HK-2 (cell line): ENCODE data around the gene ZNF823.
A peak's percentile ranks its signal among the peaks of the same experiment; 100 is the strongest.
"Not testable (repeated sequence)": the region's sequence is repeated elsewhere in the genome, so short reads cannot be mapped to it uniquely, and the experiment has no call there.

Experiments
- DNase-seq: peaks from one replicate; pipeline ENCODE4 v3.0.0-alpha.2; 2018; ENCODE audit not compliant: unreplicated experiment

The ZNF823 gene

DNA sequence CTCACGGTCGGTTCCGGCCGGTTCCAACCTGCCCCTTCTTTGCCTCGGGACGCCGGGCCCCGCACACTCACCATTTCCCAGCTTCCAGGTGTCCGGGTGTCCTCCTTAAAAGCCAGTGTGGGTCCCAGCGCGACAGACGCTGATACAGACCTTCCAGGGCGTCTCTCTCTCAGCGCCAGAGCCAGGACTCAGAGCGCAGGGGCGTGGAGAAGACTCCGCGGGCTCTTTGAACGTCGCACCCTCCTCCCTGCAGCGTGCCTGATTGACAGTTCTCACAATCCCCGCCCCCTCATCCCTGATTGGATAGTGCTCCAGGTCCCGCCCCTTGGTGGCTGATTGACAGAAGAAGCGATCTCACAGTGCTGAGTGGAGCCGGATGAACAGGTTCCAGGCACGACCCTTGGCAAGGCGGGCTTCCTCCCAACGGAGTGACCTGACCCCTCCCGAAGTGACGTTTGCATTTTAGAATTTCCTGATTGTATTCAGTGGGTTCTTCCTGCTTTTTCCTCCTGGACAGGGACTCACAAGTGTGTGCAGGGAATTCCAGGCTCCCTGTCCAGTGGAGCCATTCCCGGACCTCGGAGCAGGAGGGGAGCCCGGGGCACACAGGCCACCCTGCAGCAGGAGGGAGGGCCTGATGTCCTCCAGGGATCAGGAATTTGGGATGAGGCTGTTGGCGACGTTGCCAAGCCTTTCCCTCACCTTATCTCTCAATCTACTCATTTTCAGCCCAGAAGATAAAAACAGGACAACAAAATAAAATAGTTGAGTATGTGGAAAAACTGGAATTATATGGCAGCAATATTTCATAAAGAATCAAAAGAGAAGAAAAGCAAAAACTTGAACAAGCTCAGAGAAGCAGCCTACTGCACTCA lies at the start of gene ZNF823:
ZNF823 (minus strand) TSS at position 201 of the 875 bp plus-strand sequence; CDS start at position 74, 127 bp downstream.
- DNase-seq = peak; percentile 99

DNA sequence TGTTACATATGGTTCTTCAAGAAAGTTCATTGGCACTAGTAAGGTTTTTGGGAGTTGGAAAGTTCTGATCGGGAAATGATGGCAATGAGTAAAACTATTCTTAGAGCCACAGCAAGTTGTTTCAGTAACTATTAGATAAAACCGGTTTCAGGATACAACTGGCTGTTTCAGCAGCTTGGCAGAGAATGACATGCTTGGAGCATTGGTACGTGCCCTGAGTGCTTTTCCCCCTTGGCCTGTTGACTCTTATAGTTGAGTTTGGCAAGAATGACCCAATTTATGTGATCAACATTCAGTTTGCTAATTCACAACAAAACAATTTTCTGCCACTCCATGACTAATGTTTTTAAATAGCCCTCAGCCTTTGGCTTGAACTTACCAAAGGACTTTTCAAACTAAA lies 48.8 kb upstream of the ZNF823 start:
- no peak for DNase-seq

DNA sequence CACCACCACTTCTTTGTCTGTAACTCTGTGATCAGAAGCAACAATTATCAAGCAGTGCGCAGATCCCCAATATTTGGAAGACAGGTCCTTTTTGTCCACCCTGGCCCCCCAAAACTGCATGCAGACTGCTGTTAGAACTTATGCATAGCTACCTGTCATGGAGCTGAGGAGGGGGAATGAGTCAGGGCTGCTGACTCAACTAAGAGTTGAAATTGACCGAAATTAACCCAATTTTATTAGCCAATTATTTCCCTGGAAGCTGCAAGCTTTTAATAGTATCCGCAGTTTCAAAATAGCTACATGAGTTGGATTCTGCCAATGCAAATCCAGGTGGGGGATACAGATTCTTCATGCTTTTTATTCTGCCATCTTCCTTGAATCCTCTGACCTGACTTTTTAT lies 45.6 kb upstream of the ZNF823 start:
- no peak for DNase-seq

DNA sequence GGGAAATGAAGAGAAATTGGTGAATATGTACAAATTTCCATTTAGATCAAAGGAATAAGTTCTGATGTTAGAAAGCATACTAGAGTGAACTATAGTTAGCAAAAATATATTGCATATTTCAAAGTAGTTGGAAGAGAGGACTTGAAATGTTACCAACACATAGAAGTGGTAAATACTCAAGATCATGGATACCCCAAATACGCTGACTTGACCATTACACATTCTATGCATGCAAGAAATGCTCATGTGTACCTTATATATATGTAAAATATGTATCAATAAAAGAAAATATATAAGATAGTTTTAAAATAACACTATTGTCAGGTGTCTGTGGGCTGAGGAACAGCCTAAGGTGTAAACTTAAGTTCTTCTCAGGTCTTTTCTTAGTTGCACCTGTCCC lies 45.0 kb upstream of the ZNF823 start:
- DNase-seq = no peak

DNA sequence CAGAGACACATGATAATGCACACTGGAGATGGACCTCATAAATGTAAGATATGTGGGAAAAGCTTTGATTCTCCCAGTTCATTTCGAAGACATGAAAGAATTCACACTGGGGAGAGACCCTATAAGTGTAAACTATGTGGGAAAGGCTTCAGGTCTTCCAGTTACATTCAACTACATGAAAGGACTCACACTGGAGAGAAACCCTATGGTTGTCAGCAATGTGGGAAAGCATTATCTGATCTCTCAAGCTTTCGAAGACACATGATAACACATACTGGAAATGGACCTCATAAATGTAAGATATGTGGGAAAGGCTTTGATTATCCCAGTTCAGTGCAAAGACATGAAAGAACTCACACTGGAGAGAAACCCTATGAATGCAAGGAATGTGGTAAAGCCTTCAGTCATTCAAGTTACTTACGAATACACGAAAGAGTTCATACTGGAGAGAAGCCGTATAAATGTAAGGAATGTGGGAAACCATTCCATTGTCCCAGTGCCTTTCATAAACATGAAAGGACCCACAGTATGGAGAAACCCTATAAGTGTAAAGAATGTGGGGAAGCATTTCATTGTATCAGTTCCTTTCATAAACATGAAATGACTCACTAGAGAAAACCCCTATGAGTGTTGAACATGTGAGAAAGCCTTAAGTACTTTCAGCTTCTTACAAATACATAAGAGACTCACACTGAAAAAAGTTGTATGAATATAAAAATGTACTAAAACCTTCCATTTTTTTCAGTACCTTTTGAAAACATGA lies 42.7 kb upstream of the ZNF823 start:
- no peak for DNase-seq

DNA sequence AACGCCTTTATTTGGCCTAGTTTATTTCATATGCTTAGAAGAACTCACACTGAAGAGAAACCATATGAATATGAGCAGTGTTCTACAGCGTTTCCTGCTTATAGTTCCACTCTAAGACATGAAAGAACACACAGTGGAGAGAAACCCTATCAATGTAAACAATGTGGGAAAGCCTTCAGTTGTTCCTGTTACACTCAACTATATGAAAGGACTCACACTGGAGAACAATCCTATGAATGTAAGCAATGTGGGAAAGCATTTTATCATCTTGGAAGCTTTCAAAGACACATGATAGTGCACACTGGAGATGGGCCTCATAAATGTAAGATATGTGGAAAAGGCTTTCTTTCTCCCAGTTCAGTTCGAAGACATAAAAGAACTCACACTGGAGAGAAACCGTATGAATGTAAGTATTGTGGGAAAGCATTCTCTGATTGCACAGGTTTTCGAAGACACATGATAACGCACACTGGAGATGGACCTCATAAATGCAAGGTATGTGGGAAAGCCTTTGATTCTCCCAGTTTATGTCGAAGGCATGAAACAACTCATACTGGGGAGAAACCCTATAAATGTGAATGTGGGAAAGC lies 41.8 kb upstream of the ZNF823 start:
- no peak for DNase-seq

DNA sequence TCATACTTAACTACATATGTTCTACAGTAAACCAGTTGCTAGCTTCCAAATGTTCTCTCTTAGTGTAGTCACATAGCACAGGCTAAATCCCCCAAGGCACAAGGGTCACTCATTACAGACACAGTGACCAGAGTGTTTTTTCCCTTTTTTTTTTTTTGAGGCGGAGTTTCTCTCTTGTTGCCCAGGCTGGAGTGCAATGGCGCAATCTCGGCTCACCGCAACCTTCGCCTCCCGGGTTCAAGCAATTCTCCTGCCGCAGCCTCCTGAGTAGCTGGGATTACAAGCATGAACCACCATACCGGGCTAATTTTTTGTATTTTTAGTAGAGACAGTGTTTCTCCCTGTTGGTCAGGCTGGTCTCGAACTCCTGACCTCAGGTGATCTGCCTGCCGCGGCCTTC lies 37.9 kb upstream of the ZNF823 start:
- not testable (repeated sequence) for DNase-seq

DNA sequence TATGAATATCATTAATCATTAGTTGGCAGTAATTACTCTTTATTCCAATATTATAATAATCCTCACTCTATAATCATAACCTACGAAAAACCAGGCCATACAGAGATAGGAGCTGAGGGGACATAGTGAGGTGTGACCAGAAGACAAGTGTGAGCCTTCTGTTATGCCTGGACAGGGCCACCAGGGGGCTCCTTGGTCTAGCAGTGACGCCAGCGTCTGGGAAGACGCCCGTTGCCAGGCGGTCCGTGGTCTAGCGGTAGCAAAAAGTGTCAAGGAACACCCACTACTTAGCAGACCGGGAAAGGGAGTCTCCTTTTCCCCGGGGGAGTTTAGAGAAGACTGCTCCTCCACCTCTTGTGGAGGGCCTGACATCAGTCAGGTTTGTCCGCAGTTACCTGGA lies 32.8 kb upstream of the ZNF823 start:
- not testable (repeated sequence) for DNase-seq

DNA sequence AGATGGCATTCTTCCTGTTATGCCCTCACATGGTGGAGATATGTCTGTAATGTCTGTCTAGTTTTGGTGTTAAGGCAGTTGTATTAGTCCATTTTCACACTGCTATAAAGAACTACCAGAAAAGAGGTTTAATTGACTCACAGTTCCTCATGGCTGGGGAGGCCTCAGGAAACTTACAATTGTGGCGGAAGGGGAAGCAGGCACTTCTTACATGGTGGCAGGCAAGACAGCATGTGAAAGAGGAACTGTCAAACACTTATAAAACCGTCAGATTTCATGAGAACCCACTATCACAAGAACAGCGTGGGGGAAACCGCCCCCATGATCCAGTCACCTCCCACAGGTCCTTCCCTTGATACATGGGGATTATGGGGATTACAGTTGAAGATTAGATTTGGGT lies 31.2 kb upstream of the ZNF823 start:
- no peak for DNase-seq

DNA sequence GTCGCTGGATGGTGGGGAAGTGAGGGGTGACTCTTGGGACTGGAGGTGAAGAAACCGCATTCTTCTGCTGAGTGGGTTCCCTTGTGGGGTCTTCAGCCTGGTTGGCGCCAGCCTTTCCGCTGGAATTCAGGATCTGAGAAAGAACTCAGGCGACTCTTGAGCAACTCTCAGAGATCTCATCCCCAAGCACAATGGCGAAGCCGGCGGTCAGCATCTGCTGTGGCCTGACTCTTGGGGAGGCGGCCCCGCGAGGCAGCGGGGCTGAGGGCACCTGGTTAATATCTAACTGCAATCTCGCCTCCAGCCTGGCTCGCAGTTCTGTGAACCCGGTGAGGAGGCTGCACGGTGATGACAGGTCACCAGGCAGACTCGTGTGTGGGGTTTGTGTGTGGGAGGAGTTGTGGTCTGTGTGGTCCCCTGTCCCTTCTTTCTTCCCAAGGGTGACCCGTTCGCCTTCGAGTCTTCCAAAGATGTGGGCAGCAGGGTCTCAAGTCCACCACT lies 28.9 kb upstream of the ZNF823 start:
- DNase-seq = peak; percentile 82

DNA sequence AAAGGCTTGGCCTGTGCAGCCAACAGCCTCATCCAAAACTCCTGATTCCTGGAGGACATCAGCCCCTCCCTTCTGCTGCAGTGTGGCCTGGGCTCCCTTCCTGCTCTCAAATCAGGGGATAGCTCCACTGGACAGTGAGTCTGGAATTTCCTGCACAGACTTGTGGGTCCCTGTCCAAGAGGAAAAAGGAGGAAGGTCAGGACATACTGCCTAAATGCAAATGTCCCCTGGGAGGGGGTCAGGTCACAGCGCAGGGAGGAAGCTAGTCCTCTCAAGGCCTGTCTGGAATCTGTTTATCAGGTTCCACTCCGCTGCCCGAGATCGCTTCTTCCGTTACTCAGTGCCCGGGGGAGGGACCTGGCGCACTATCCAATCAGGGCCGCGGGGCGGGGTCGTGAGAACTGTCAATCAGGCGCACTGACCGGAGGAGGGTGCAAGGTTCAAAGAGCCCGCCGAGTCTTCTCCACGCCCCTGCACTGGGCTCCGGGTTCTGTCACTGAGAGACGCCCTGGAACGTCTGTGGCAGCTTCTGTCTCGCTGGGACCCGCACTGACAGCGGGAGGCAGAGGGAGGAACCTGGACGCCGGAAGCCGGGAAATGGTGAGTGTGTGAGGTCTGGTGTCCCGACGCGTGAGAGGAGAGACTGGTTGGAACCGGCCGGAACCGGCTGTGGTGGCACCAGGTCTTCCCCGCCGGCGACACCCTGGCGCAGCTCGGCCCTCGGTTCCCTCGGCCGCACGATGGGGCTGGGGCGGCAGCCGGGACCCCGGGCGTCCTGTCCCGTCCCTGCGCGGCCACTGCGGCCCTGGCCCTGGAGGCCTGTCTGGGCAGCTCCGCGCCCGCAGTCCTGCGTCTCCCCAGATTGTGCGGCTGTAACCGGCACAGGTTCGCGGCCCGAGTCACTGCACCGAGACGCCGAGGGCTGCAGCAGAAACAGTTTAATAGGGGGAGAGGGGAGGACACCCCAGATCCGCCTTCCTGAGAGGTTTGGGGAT lies 28.1 kb upstream of the ZNF823 start, which contains the start of gene ZNF441:
ZNF441 (plus strand) TSS at position 404 of the 995 bp plus-strand sequence; CDS start at position 598, 194 bp downstream.
- peak; percentile 97 for DNase-seq

DNA sequence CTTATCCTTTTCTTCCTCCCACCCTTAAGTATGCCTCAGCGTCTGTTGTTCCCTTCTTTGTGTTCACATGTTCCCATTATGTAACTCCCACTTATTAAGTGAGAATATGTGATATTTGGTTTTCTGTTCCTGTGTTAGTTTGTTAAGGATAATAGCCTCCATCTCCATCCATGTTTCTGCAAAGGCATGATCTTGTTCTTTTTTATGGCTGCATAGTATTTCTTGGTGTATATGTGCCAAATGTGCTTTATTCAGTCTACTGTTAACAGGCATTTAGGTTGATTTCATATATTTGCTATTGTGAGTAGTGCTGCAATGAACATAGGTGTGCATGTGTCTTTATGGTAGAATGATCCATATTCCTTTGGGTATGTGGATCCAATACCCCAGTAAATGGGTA lies 24.9 kb upstream of the ZNF823 start:
- no peak for DNase-seq

DNA sequence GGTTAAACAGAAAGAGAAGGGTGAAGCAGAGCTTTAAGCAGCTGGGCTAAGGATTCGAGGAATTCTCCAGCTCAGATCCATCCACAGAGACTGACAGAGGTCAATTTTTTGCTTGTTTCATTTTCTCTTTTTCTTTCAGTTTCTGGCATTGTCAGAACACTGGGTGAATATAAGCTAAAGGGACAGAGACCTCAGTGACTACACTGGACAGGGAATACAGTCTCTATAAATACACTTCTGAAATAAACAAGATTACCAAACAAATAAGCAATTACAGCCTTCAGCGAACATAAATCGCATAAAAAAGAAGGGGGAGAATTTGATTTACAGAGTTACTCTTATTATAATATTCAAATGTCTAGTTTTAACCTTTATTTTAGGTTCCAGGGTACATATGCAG lies 24.4 kb upstream of the ZNF823 start:
- no peak for DNase-seq

DNA sequence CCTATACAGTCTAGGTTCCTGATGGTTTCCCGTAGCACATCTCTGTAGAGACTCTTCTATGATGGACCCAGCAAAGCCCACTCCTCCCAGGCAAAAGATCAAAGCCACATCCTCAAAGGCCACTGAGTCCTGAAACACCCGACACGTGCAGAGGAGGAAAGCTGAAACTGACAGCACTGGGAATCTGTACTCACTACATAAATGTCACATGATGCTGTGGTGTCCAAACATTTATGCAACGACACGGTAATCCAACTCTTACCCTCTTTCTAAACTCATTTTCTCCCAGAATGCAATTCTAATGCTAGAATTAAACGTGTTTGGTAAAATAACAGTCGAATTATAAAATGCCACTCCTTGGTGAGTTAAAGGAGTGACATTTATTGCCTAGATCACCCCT lies 21.1 kb upstream of the ZNF823 start:
- no peak for DNase-seq

DNA sequence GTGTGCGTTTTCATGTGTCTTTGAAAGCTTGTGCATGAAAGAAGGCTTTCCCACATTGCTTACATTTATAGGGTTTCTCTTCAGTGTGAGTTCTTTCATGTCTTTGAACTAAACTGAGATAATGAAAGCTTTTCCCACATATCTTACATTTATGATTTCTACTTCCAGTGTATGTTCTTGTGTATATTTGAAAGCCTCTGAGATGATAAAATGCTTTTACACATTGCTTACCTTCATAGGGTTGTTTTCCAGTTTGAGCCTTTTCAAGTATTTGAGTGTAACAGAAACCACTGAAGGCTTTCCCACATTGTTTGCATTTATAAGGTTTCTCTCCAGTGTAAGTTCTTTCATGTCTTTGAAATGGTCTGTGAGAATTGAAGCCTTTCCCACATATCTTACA lies 18.2 kb upstream of the ZNF823 start:
- no peak for DNase-seq

DNA sequence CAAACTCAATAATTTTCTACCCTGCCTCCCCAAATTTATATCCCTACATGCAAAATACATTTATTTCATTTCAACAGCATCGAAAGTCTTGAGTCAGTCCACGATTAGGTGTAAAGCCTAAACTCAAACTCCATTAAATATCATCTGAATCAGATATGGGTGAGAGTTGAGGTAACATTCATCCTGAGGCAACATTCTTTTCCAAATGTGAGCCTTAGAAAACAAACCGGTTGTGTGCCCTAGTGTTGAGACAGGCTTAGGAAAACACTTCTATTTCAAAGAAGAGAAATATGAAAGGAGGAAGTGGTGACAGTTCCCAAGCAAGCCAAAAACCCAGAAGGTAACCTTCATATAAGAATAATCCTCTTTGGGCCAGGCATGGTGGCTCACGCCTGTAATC lies 15.9 kb upstream of the ZNF823 start:
- DNase-seq = no peak

DNA sequence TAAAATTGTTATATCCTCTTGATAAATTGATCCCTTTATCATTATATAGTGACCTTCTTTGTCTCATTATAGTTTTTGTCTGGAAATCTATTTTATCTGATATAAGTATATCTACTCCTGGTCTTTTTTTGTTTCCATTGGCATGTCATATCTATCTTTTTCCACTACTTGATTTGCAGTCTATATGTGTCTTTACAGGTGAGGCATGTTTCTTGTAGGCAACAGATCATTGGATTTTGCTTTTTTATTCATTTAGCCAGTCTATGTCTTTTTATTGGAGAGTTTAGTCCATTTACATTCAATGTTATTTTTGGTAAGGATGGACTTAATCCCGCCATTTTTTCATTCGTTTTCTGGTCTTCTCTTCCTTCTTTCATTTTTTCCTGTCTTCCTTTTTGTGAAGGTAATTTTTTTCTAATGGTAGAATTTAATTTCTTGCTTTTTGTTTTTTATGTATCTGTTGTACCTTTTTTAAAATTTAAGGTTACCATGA lies 13.5 kb upstream of the ZNF823 start:
- DNase-seq = no peak

DNA sequence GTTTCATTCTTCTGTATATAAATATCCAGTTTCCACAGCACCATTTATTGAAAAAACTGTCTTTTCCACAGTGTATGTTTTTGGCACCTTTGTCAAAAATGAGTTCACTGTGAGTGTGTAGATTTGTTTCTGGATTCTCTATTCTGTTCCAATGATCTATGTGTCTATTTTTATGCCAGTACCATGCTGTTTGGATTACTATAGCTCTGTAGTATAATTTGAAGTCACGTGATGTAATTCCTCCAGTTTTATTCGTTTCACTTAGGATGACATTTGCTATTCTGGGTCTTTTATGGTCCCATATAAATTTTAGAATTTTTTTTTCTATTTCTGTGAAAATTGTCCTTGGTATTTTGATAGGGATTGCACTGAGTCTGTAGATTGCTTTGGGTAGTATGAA lies 11.0 kb upstream of the ZNF823 start:
- DNase-seq = no peak

DNA sequence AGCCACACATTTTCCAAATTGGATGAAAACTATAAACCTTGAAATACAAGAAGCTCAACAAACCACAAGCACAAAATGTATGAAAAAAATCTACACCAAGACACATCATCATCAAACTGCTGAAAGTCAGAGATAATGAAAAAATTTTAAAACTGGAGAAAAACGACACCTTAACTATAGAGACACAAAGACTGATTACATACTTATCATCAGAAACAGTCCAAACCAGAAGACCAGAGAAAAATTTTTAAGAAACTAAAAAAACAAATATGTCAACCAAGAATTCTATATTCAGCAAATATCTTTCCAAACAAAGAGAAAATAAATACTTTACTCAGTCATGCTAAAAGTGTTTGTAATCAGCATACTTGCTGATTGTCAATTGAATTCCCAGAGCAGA lies 8.5 kb upstream of the ZNF823 start:
- DNase-seq = no peak

DNA sequence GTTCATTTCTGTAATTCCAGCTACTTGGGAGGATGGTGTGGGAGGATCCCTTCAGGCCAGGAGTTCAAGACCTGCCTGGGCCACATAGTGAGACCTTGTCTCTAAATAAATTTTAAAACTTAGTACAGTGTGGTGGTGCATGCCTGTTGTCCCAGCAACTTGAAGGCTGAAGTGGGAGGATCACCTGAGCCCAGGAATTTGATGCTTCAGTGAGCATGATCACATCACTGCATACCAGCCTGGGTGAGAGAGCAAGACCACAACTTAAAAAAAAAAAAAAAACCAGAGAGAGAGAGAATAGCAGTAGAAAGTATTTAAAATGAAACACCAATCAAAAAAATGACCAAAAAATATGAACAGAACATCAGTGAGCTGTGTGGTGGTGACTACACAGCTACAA lies 7.1 kb upstream of the ZNF823 start:
- DNase-seq = peak; percentile 60
